ENCODE data around the gene NUAK1. TPM values are rescaled to one million over a fixed set of nuclear protein-coding genes. Genes with fewer than 3 reads are reported as not detected.

NUAK1 gene
- total RNA-seq, 6 donors from 2014 or later = 7.1 to 28.7 (median 10.9) TPM

- Histone ChIP-seq H3K27ac (peak overlapping the region; percentile 28 to 65 (median 30)), H3K9me3 (no peaks in the 10 kb centered on the region), H3K4me1 (peaks cover 0 to 7% (median 3%) of the 10 kb centered on the region in 4 donors), H3K36me3 (no peaks in the 10 kb centered on the region), H3K4me3 (no peak overlapping the region), H3K27me3 (no peaks in the 10 kb centered on the region)
- TF ChIP-seq POLR2A (IDR thresholded peaks at IDR 0.05) (no peak), POLR2AphosphoS5 (IDR thresholded peaks at IDR 0.05) (no peak), EP300 (IDR thresholded peaks at IDR 0.05) (no peak)
- TF ChIP-seq, protein P1, sequence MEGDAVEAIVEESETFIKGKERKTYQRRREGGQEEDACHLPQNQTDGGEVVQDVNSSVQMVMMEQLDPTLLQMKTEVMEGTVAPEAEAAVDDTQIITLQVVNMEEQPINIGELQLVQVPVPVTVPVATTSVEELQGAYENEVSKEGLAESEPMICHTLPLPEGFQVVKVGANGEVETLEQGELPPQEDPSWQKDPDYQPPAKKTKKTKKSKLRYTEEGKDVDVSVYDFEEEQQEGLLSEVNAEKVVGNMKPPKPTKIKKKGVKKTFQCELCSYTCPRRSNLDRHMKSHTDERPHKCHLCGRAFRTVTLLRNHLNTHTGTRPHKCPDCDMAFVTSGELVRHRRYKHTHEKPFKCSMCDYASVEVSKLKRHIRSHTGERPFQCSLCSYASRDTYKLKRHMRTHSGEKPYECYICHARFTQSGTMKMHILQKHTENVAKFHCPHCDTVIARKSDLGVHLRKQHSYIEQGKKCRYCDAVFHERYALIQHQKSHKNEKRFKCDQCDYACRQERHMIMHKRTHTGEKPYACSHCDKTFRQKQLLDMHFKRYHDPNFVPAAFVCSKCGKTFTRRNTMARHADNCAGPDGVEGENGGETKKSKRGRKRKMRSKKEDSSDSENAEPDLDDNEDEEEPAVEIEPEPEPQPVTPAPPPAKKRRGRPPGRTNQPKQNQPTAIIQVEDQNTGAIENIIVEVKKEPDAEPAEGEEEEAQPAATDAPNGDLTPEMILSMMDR (IDR thresholded peaks at IDR 0.05) = no peak
- 80 to 93% methylated on average over 2 of the region's 2 CpGs for WGBS, 2 donors
- DNase-seq = no peak
- no peak for ATAC-seq (ENCODE audit: low FRiP score in 2 of 2)
These were observed 12.1 kb downstream of the NUAK1 start for GRCh38 chr12:106126441-106127337.

DNA sequence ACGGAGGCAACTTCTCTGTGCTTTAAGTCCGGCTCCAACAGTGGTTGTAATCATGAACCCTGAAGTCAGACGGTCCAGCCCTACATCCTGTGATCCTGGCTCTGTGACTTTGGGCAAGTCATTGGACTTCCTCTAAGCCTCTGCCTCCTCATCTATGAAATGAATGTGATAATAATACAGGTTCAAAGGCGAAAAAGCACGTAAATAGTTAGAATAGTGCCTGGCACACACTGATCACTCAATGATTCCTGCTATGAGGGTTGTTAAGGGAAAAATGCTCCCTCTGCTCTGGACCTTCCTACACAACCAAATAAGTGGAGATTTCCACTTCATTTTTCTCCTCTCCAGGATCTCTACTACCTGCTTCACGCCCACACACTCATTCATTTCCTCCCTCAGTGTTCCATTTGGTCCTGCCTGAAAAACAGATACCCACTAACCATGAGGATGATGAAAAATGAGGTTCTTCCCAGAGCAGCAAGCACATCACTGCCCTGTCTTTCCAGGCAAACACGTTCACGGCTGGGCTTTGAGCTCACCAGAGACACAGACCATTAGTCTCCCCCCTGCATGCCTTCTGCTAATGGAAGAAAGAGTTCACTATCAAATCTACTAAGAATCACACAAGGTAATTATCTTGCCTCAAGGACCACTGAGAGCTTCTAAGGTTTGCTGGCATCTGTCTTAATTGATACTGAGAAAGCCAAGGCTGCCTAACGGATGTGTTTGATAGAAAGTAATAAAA is 13.2 kb downstream of the NUAK1 start:
- H3K9me3 ChIP-seq = no peaks in the 10 kb centered on the region
- DNase-seq (no peak), ATAC-seq (ENCODE audit: low FRiP score in 2 of 2) (no peak)
- 80 to 87% methylated on average over 9 of the region's 9 CpGs for WGBS, 2 donors
- H3K27ac ChIP-seq = peak overlapping the region; percentile 12 to 42 (median 25)
- H3K27me3 ChIP-seq = no peaks in the 10 kb centered on the region
- H3K36me3 ChIP-seq = no peaks in the 10 kb centered on the region
- H3K4me3 ChIP-seq = no peak overlapping the region
- TF ChIP-seq, protein P1 (IDR thresholded peaks at IDR 0.05) = no peak
- no peak for TF ChIP-seq EP300 (IDR thresholded peaks at IDR 0.05)
- TF ChIP-seq POLR2A (IDR thresholded peaks at IDR 0.05) = no peak
- TF ChIP-seq POLR2AphosphoS5 (IDR thresholded peaks at IDR 0.05) = no peak
- peaks cover 0 to 10% (median 3%) of the 10 kb centered on the region in 4 donors for H3K4me1 ChIP-seq

DNA sequence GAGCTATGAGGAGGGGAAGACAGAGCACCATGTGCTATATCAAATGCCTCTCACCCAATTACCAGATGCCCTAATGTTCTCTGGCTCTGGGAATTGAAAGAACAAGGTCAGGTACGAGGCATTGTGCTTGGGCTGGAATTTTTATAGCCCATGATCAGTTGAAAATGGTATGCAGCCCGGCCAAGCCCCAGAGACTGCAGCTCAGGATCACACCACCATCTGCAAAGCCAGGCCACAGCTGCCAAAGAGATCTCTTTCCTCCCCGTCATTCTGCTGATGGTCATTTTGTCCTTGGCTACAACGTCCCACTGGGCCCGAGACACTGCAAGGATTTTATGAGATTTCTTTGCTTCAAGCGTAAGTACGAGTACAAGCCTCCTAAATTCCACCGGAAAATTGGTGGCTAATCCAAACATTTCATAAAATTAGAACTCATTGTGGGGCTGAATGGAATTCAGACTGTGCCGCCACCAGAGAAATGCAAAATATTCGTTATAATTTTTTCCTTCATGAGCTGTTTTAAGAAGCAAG is 15.1 kb downstream of the NUAK1 start:
- TF ChIP-seq POLR2AphosphoS5 (IDR thresholded peaks at IDR 0.05) = peak in 1 of 2 donors; percentile 42
- TF ChIP-seq POLR2A (IDR thresholded peaks at IDR 0.05) = no peak
- TF ChIP-seq, protein P1 (IDR thresholded peaks at IDR 0.05) = no peak
- peak in 1 of 4 donors; percentile 64 for TF ChIP-seq EP300 (IDR thresholded peaks at IDR 0.05)
- ATAC-seq (ENCODE audit: low FRiP score in 2 of 2) (peak in 1 of 2 donors; percentile 34), DNase-seq (no peak)
- Histone ChIP-seq H3K4me3 (no peak overlapping the region), H3K9me3 (no peaks in the 10 kb centered on the region), H3K27me3 (no peaks in the 10 kb centered on the region), H3K4me1 (peaks cover 0 to 10% (median 4%) of the 10 kb centered on the region in 4 donors), H3K36me3 (no peaks in the 10 kb centered on the region), H3K27ac (peak overlapping the region in 3 of 4 donors; percentile 38 to 44 (median 42))
- WGBS, 2 donors = 82 to 84% methylated on average over 10 of the region's 10 CpGs

- no peaks in the 10 kb centered on the region for H3K36me3 ChIP-seq
- peaks cover 0 to 10% (median 7%) of the 10 kb centered on the region in 4 donors for H3K4me1 ChIP-seq
- TF ChIP-seq, protein P1 (IDR thresholded peaks at IDR 0.05) = no peak
- TF ChIP-seq POLR2A (IDR thresholded peaks at IDR 0.05) = no peak
- TF ChIP-seq EP300 (IDR thresholded peaks at IDR 0.05) = no peak
- no peak for TF ChIP-seq POLR2AphosphoS5 (IDR thresholded peaks at IDR 0.05)
- H3K27me3 ChIP-seq = no peaks in the 10 kb centered on the region
- H3K4me3 ChIP-seq = no peak overlapping the region
- peak overlapping the region in 3 of 4 donors; percentile 18 to 44 (median 24) for H3K27ac ChIP-seq
- no peaks in the 10 kb centered on the region for H3K9me3 ChIP-seq
- no peak for DNase-seq
- ATAC-seq (ENCODE audit: low FRiP score in 2 of 2) = no peak
- 70 to 79% methylated on average over 5 of the region's 5 CpGs for WGBS, 2 donors
These were observed 15.6 kb downstream of the NUAK1 start for GRCh38 chr12:106123110-106123509.
